PFSK-1 (cell line): ENCODE measurements around the gene CDH8.

Experiments
- POLR2AphosphoS5 ChIP-seq: IDR thresholded peaks from 2 replicates; pipeline ENCODE4 v1.6.1; 2012; ENCODE audit warnings: low read depth, mild to moderate bottlenecking, control low read depth, low read length, moderate library complexity
- TAF1 ChIP-seq: IDR thresholded peaks from 2 replicates; pipeline ENCODE4 v1.6.1; 2012; ENCODE audit warnings: low read length, control low read depth, borderline replicate concordance; ENCODE audit not compliant: insufficient read depth

- TF ChIP-seq TAF1 (no peak), POLR2AphosphoS5 (no peak)
Observed at GRCh38 chr16:61877436-61877835, 158.8 kb downstream of the CDH8 start.
